Testis (tissue), 2 donors: ENCODE data around the gene PBX4.

Source experiments
- CTCF ChIP-seq, 3 experiments: fragments of 450-650 bp in 2 of 3; fragments of 200-600 bp in 1 of 3; sonication (generic) in 1 of 3; IDR thresholded peaks; one replicate each; pipeline ENCODE4 v1.5.1; 2016 to 2019; ENCODE audit warnings: antibody characterized with exemption in 3 of 3, mild to moderate bottlenecking in 2 of 3, moderate library complexity in 1 of 3
- POLR2A ChIP-seq: fragments of 450-650 bp; IDR thresholded peaks from one replicate; pipeline ENCODE4 v1.6.1; 2017; ENCODE audit warnings: antibody characterized with exemption, mild to moderate bottlenecking, moderate library complexity

- TF ChIP-seq CTCF (IDR thresholded peaks at IDR 0.05) (no peak), POLR2A (no peak)
Measured at GRCh38 chr19:19602136-19602712, 16.3 kb downstream of the PBX4 start.
